HT1080 (cell line): ENCODE data around the gene RTP1. TPM values are rescaled to one million over a fixed set of nuclear protein-coding genes. Genes with fewer than 3 reads are reported as not detected.
"Not testable (repeated sequence)": the region's sequence is repeated elsewhere in the genome, so short reads cannot be mapped to it uniquely, and the experiment has no call there.

ENCODE experiments used
- DNase-seq: peaks from one replicate; pipeline ENCODE4 v3.0.0-alpha.2; 2015; ENCODE audit warnings: low read depth
- total RNA-seq: library from RNA; depleted of rRNA; stranded (reverse); fragments of >200 nt; shearing (Covaris generic); gene quantifications from 2 replicates; pipeline ENCODE4 v1.2.3, GENCODE V29; 2014

The RTP1 gene
- total RNA-seq, 1 experiment from 2014 or later, result not detected

- no peak for DNase-seq
Observed at GRCh38 chr3:187196573-187197334, 532 bp upstream of the RTP1 start.

GRCh38 chr3:187198490-187198889 lies 1.2 kb downstream of the RTP1 start:
- DNase-seq, result no peak

- not testable (repeated sequence) for DNase-seq
Observed at GRCh38 chr3:187199463-187200050, 2.3 kb downstream of the RTP1 start.

GRCh38 chr3:187205683-187206082 lies 8.4 kb downstream of the RTP1 start:
- no peak for DNase-seq

- no peak for DNase-seq
Observed at GRCh38 chr3:187207062-187207461, 9.8 kb downstream of the RTP1 start.

GRCh38 chr3:187207624-187208023 lies 10.3 kb downstream of the RTP1 start:
- no peak for DNase-seq

- DNase-seq, result peak; percentile 50
Observed at GRCh38 chr3:187208159-187208558, 10.9 kb downstream of the RTP1 start.

GRCh38 chr3:187209491-187209890 lies 12.2 kb downstream of the RTP1 start:
- no peak for DNase-seq

GRCh38 chr3:187210091-187210490 lies 12.8 kb downstream of the RTP1 start:
- DNase-seq, result no peak

- DNase-seq, result no peak
Observed at GRCh38 chr3:187210545-187211327, 13.4 kb downstream of the RTP1 start.

- DNase-seq, result peak; percentile 63
Observed at GRCh38 chr3:187211532-187212195, 14.4 kb downstream of the RTP1 start.

GRCh38 chr3:187212196-187212545 lies 14.9 kb downstream of the RTP1 start:
- no peak for DNase-seq

- DNase-seq, result no peak
Observed at GRCh38 chr3:187212705-187213104, 15.4 kb downstream of the RTP1 start.

- no peak for DNase-seq
Observed at GRCh38 chr3:187213616-187214015, 16.3 kb downstream of the RTP1 start.

GRCh38 chr3:187215460-187215859 lies 18.2 kb downstream of the RTP1 start:
- no peak for DNase-seq

GRCh38 chr3:187222801-187223200 lies 25.5 kb downstream of the RTP1 start:
- no peak for DNase-seq

- DNase-seq, result peak; percentile 37
Observed at GRCh38 chr3:187223799-187224198, 26.5 kb downstream of the RTP1 start.

GRCh38 chr3:187227658-187228258 lies 30.5 kb downstream of the RTP1 start:
- DNase-seq, result peak; percentile 61

- DNase-seq, result no peak
Observed at GRCh38 chr3:187228740-187229139, 31.5 kb downstream of the RTP1 start.

- DNase-seq, result no peak
Observed at GRCh38 chr3:187230011-187230410, 32.7 kb downstream of the RTP1 start.

- DNase-seq, result no peak
Observed at GRCh38 chr3:187236962-187237361, 39.7 kb downstream of the RTP1 start.
